Measurements from ENCODE around the gene BCL2L11.

DNA sequence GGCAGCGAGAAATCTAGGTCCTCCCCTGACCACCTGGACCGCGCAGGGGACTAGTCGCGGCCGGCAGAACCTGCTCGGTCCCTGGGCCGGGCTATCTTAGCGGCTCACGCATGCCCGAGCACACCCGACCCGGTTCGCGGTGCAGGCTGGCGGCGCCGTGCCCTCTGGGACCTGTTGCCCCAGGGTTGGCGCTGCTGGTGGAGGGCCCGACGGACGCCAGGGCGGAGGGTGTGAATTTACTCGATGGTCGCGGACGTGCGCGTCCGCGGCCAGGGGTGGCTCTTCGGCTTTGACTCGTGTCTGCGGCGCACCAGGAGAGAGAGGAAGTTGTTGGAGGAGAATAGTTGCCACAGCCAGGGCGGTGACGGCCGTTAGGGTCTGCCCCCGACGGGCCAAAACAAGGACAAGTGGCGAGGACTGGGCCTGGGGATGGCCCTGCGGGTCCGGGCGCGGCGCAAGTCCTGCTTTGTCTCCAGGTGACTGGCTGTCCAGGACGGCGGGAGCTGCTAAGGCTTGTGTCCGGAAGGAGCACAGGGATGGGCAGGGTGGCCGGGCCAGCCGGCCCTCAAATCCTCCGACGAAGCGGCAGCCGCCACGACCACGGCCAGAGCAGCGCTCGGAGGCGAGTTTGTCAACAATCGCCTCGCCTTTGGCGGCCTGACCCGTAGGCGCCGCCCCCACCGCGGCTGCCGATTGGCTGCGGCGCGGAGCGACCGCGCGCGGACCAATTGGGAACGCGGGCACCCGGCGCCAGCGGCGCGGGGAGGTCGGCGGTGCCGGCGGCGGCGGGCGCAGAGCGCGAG is 1.3 kb downstream of the BCL2L11 start:
- no peak for TF ChIP-seq MYC (IDR thresholded peaks at IDR 0.05; ENCODE audit: low read depth, low read length)
- TF ChIP-seq EZH2 (IDR thresholded peaks at IDR 0.05; ENCODE audit: borderline replicate concordance, low read depth, low read length, severe bottlenecking): no peak
